Muscle layer of colon (tissue), 2 donors: ENCODE results near the gene GINS1.
"Not testable (repeated sequence)": the region's sequence is repeated elsewhere in the genome, so short reads cannot be mapped to it uniquely, and the experiment has no call there.

ENCODE experiments used
- H3K27ac ChIP-seq: one replicate; pipeline ENCODE4 v1.7.0; 2013; ENCODE audit warnings: low read depth, mild to moderate bottlenecking, low read length, moderate library complexity
- H3K27me3 ChIP-seq, 2 donors: one replicate each; pipeline ENCODE4 v1.7.0; 2013; ENCODE audit warnings: low read length in 2 of 2, mild to moderate bottlenecking in 2 of 2; ENCODE audit not compliant: insufficient read depth in 2 of 2, control insufficient read depth in 1 of 2
- H3K36me3 ChIP-seq: one replicate; pipeline ENCODE4 v1.7.0; 2013; ENCODE audit warnings: mild to moderate bottlenecking, low read length; ENCODE audit not compliant: insufficient read depth
- H3K4me1 ChIP-seq: one replicate; pipeline ENCODE4 v1.7.0; 2013; ENCODE audit warnings: mild to moderate bottlenecking, low read length; ENCODE audit not compliant: insufficient read depth
- H3K4me3 ChIP-seq, 2 donors: one replicate each; pipeline ENCODE4 v1.7.0; 2013; ENCODE audit warnings: low read length in 2 of 2, low read depth in 1 of 2, mild to moderate bottlenecking in 1 of 2, moderate library complexity in 1 of 2
- H3K9ac ChIP-seq: one replicate; pipeline ENCODE4 v1.7.0; 2013; ENCODE audit warnings: low read length
- H3K9me3 ChIP-seq: one replicate; pipeline ENCODE4 v1.7.0; 2013; ENCODE audit warnings: mild to moderate bottlenecking, low read length
- donor health status: abdominal sarcoma.
- donor health status: Adenocarcinoma of cecum.

Gene GINS1

DNA sequence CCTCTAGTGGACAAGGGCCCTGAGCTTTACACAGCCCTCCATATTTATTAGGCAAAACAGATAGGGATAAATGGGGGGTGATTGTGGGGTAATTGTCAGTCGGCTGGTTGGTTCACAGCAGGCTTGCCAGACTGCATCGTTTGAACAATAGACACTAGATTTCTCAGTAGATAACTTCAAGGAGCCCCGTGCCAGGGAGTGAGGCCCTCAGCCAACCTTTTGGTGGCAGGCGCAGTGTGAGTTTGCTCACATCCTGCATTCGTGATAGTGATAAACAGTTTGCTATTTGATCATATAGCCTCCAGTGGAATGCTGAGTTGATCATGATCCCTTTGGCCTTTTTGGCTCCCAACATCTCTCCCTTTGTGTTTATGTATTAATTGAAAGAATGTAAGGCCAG lies 13.2 kb upstream of the GINS1 start:
- Histone ChIP-seq H3K4me3 (no peak overlapping the region), H3K36me3 (no peaks in the 10 kb centered on the region), H3K4me1 (peaks cover 2% of the 10 kb centered on the region), H3K9me3 (no peaks in the 10 kb centered on the region), H3K9ac (no peak overlapping the region), H3K27me3 (no peaks in the 10 kb centered on the region), H3K27ac (no peak overlapping the region)

DNA sequence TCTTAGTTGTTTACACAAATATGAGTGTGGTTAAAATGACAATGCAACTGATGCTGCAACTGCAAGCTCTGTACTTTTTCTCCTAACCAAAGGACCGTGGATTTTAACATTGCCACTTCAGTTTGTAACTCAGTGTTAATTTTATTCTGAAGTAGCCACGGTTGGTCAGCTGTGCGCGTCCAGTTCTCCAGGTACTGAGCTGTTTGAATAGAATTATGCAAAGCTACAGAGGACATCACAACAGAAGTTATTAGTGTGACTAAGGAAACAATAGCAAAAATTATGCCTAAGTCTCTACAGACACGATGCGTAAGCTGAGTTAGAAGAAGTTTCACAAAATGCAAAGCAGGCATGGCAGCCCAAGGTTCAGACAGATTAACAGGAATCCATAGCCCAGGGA lies 12.5 kb upstream of the GINS1 start:
- H3K9me3 ChIP-seq, result no peaks in the 10 kb centered on the region
- no peak overlapping the region for H3K9ac ChIP-seq
- no peaks in the 10 kb centered on the region for H3K4me1 ChIP-seq
- H3K27me3 ChIP-seq, result no peaks in the 10 kb centered on the region
- H3K27ac ChIP-seq, result no peak overlapping the region
- no peak overlapping the region for H3K4me3 ChIP-seq
- H3K36me3 ChIP-seq, result no peaks in the 10 kb centered on the region

DNA sequence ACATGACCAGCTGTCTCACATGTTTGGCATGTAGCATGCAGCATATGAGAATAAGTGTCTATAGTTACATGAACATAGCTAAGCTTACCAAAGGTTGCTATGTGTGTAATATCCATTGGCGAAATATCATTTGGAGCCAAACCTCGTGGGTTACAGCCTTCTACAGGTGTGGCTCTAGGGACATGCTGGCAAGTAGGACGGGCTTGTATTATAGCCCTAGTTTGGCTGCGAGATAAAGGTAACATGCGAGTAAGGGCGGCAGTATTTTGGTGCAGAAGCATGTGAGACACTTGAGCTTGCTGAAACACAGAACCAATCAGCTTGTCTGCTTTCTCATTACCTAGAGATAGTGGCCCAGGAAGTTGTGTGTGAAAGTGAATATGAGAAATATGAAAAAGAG lies 10.4 kb upstream of the GINS1 start:
- no peaks in the 10 kb centered on the region for H3K9me3 ChIP-seq
- H3K4me3 ChIP-seq, result no peak overlapping the region
- no peaks in the 10 kb centered on the region for H3K36me3 ChIP-seq
- H3K27me3 ChIP-seq, result no peaks in the 10 kb centered on the region
- no peak overlapping the region for H3K9ac ChIP-seq
- H3K27ac ChIP-seq, result no peak overlapping the region
- no peaks in the 10 kb centered on the region for H3K4me1 ChIP-seq

DNA sequence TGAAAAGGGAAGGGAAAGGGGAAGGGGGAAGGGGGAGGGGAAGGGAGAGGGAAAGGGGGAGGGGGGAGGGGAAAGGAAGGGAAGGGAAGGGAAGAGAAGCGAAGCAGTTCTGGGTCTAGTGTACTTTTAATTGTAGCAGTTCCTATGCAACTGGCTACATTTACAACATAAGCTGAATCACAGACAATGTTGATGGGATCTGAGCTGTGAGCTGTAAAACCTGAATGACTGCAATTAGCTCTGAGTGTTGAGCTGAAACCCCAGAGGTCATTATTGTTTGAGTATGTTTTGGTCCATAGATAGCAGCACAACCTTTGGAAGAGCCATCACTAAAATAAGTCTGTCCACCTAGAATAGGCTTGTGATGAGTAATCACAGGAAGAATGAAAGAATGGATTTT lies 9.7 kb upstream of the GINS1 start:
- Histone ChIP-seq H3K4me3 (no peak overlapping the region), H3K9ac (no peak overlapping the region), H3K9me3 (no peaks in the 10 kb centered on the region), H3K27ac (no peak overlapping the region), H3K36me3 (no peaks in the 10 kb centered on the region), H3K27me3 (no peaks in the 10 kb centered on the region), H3K4me1 (no peaks in the 10 kb centered on the region)

DNA sequence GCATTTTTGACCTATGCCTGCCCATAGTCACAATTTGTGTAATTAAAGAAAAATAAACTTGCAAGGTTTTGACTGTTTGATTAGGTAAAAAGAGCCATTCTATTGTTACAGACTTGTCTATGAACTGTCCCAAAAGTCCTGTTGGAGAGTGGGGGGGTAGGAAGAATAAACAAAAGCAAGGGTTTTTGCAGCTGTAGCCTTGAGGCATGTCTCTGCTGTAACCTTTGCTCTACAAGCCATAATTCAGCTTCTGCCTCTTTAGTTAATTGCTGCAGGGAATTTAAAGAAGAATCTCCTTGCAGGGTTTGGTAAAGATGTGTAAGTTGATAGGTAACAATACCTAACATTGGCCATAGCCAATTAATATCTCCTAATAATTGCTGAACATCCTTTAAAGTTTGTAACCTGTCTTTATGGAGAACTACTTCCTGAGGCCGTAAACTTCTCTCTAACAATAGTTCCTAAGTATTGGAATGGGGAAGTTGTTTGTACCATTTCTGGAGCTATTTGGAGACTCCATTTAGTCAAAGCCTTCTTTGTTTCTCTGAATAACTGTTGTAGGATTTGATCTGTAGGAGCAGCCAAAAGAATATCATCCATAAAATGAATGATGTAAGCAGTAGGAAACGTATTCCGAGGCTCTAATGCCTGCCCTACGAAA lies 9.0 kb upstream of the GINS1 start:
- Histone ChIP-seq H3K9ac (no peak overlapping the region), H3K36me3 (no peaks in the 10 kb centered on the region), H3K4me3 (no peak overlapping the region), H3K27me3 (no peaks in the 10 kb centered on the region), H3K4me1 (no peaks in the 10 kb centered on the region), H3K9me3 (peaks cover 3% of the 10 kb centered on the region), H3K27ac (no peak overlapping the region)

DNA sequence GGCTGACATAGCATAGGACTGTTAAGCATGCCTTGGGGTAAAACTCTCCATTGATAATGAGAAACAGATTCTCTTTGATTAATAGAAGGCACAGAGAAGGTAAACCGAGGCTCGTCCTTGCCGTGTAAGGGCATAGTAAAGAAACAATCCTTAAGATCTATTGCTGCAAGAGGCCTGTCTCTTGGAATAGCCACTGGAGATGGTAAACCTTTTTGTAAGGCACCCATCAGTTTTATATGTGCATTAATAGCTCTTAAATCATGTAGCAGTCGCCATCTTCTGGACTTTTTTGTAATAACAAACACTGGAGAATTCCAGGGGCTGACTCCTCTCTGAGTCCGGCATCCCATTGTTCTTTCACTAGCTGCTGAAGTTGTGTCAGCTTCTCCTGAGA lies 8.4 kb upstream of the GINS1 start:
- no peak overlapping the region for H3K4me3 ChIP-seq
- no peaks in the 10 kb centered on the region for H3K4me1 ChIP-seq
- no peaks in the 10 kb centered on the region for H3K36me3 ChIP-seq
- H3K9ac ChIP-seq, result no peak overlapping the region
- H3K27me3 ChIP-seq, result no peaks in the 10 kb centered on the region
- no peak overlapping the region for H3K27ac ChIP-seq
- peaks cover 6% of the 10 kb centered on the region for H3K9me3 ChIP-seq

DNA sequence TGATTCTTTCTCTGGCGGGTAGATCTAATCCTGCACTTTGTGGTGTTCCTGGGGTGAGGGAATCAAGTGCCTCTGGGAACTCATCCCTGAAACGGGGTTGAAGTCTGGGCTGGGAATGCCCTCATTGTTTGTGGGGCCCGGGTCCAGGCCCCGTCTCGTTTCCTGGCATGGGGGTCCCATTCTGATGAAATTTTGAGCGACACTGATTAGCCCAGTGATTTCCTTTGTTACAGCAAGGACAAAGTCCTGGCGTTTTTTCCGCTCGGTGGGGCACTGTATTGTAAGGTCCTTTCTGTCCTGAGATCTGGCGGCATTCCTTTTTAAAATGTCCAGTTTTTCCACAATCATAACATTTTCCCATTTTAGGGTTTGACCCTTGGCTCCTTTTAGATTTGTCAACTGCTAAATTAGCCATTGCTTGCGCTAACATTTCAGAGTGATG lies 7.2 kb upstream of the GINS1 start:
- H3K9me3 ChIP-seq, H3K4me3 ChIP-seq, H3K9ac ChIP-seq, H3K4me1 ChIP-seq, H3K27me3 ChIP-seq, H3K27ac ChIP-seq, H3K36me3 ChIP-seq: not testable (repeated sequence)

DNA sequence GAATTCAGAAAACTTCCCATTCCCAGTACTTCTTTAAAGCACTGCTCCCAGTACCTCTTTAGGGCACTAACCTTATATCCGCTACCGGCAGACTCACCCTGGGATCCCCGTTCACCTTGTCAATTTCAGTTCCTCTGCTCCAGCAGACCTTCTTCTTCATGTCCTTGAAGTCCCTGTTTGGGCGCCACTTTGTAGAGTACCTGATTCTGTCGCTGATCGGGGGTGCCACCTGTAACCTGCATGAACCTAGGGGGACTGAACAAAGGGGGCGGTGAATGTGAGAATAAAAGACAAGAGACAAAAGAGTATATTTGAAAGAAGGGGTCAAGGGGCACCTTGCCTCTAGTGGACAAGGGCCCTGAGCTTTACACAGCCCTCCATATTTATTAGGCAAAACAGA lies 4.9 kb upstream of the GINS1 start:
- Histone ChIP-seq H3K27me3 (no peaks in the 10 kb centered on the region), H3K27ac (no peak overlapping the region), H3K4me3 (no peak overlapping the region), H3K4me1 (no peaks in the 10 kb centered on the region), H3K36me3 (no peaks in the 10 kb centered on the region), H3K9me3 (peaks cover 6% of the 10 kb centered on the region), H3K9ac (no peak overlapping the region)

DNA sequence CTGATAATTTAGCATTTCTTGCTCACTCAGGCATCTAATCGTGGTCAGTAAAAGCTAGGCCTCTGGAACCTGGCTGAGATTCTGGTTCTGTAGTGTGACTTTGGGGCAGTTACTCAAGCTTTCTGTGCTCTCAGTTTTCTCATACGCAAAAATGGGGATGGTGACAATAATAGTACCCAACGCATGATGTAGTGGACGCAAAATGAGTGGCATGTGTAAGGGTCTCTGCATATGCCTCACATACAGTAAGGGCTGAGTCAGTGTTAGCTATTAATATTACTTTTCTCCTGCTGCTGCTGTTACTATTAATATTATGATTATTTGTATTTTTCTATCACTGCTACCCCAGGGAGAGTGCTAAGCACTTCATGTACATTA lies 686 bp downstream of the GINS1 start:
- Histone ChIP-seq H3K4me3 (peak overlapping the region; percentile 60 to 70), H3K27me3 (no peaks in the 10 kb centered on the region), H3K9ac (no peak overlapping the region), H3K4me1 (peaks cover 4% of the 10 kb centered on the region), H3K9me3 (peaks cover 6% of the 10 kb centered on the region), H3K27ac (peak overlapping the region; percentile 47), H3K36me3 (no peaks in the 10 kb centered on the region)

DNA sequence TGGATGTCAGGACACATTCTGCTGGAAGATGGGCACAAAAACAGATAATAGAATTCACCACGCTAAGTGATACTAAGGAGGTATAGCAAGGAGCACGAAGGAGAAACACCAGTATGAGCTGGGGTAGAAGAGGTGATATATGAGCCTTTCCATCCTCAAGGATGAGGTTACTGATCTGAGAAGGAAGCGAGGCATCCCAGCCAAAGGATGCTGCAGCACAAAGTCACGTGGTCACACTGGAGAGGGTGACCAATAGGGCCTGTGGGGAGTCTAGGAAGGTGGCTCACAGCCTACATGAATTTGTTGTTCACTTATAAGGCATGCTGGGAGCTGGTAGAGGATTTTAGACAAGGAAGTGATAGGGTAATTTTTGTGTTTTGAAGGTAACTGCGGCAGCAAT lies 1.4 kb downstream of the GINS1 start:
- Histone ChIP-seq H3K9ac (no peak overlapping the region), H3K4me1 (peaks cover 4% of the 10 kb centered on the region), H3K36me3 (no peaks in the 10 kb centered on the region), H3K27ac (no peak overlapping the region), H3K4me3 (no peak overlapping the region), H3K9me3 (no peaks in the 10 kb centered on the region), H3K27me3 (no peaks in the 10 kb centered on the region)

DNA sequence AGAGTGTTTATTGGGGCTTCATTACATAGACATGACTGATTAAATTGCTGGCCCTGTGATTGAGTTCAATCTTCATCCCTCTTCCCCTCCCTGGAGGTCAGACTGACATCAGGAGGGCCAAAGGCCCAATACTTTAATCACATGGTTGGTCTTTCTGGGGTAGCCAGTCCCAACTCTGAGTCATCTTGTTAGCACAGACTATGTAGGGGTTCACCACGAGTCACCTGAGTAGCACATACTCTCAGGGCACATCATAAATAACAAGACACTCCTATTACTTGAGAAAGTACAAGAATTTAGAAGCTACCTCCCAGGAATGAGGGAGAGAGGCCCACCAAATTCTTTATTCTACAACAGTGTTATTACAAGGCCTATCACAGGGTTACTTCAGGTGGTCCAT lies 11.3 kb downstream of the GINS1 start:
- no peaks in the 10 kb centered on the region for H3K27me3 ChIP-seq
- H3K4me3 ChIP-seq, result no peak overlapping the region
- no peak overlapping the region for H3K27ac ChIP-seq
- no peak overlapping the region for H3K9ac ChIP-seq
- H3K4me1 ChIP-seq, result no peaks in the 10 kb centered on the region
- no peaks in the 10 kb centered on the region for H3K36me3 ChIP-seq
- no peaks in the 10 kb centered on the region for H3K9me3 ChIP-seq

DNA sequence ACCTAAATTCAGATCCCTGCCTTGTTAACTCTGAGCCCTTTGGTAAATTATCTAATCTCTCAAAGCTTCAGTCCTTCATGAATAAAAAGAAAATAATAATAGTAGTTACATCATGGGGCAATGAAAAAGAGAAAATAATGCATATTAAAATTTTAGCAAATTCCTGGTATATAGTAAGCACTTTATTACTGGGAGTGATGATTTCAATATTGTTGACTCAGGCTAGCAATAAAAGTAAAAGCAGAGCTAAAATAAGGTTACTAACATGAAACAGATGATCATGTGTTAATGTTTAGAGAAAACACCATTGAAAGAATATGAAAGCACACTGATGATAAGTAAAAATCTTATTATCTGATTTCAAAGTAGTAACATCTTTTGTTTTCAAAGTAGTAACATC lies 13.6 kb downstream of the GINS1 start:
- Histone ChIP-seq H3K4me1 (no peaks in the 10 kb centered on the region), H3K36me3 (no peaks in the 10 kb centered on the region), H3K9ac (no peak overlapping the region), H3K9me3 (no peaks in the 10 kb centered on the region), H3K27ac (no peak overlapping the region), H3K27me3 (no peaks in the 10 kb centered on the region), H3K4me3 (no peak overlapping the region)
